ENCODE measurements around the gene DBP.

DBP gene

DNA sequence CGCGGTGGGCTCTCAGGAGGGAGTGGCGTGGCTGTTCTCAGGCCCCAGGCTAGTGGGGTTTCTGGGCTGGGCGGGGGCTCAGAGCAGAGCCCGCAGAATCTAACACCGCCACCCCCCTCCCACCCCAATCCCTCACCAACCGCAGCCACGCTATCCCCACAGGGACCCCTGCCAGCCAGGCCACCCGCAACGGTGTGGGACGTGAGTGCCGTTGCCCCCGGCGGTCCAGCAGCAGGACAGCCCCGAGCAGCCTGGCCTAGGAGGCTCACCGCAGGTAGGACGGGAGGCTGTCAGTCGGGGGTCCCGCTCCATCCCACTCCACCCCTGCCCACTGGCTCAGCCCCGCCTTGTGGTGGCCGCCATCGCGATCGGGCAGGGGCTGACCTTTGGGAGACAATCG, 35.8 kb upstream of the DBP start, which contains the start of gene NTN5:
TSS of gene NTN5 (minus strand) at position 24 of the 400 bp plus-strand sequence. CDS start 2,031 bp downstream, outside the sequence.
- Histone ChIP-seq H3K79me2 (no peaks in the 10 kb centered on the region), H3K4me3 (ENCODE audit: low read depth, low read length) (no peak within 1 kb of the TSS), H3K9me3 (ENCODE audit: control insufficient read depth, low read length) (no peaks in the 10 kb centered on the region), H3K27me3 (ENCODE audit: control insufficient read depth, insufficient read depth, low read length) (no peaks in the 10 kb centered on the region), H3K4me2 (ENCODE audit: low read length) (no peak within 1 kb of the TSS), H3K4me1 (no peaks in the 10 kb centered on the region), H2AFZ (no peak within 1 kb of the TSS), H3K27ac (no peak within 1 kb of the TSS), H3K36me3 (ENCODE audit: control insufficient read depth, insufficient read depth, low read length) (no peaks in the 10 kb centered on the region), H3K9ac (no peak within 1 kb of the TSS)
- TF ChIP-seq, protein P1, sequence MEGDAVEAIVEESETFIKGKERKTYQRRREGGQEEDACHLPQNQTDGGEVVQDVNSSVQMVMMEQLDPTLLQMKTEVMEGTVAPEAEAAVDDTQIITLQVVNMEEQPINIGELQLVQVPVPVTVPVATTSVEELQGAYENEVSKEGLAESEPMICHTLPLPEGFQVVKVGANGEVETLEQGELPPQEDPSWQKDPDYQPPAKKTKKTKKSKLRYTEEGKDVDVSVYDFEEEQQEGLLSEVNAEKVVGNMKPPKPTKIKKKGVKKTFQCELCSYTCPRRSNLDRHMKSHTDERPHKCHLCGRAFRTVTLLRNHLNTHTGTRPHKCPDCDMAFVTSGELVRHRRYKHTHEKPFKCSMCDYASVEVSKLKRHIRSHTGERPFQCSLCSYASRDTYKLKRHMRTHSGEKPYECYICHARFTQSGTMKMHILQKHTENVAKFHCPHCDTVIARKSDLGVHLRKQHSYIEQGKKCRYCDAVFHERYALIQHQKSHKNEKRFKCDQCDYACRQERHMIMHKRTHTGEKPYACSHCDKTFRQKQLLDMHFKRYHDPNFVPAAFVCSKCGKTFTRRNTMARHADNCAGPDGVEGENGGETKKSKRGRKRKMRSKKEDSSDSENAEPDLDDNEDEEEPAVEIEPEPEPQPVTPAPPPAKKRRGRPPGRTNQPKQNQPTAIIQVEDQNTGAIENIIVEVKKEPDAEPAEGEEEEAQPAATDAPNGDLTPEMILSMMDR (IDR thresholded peaks at IDR 0.05): no peak

DNA sequence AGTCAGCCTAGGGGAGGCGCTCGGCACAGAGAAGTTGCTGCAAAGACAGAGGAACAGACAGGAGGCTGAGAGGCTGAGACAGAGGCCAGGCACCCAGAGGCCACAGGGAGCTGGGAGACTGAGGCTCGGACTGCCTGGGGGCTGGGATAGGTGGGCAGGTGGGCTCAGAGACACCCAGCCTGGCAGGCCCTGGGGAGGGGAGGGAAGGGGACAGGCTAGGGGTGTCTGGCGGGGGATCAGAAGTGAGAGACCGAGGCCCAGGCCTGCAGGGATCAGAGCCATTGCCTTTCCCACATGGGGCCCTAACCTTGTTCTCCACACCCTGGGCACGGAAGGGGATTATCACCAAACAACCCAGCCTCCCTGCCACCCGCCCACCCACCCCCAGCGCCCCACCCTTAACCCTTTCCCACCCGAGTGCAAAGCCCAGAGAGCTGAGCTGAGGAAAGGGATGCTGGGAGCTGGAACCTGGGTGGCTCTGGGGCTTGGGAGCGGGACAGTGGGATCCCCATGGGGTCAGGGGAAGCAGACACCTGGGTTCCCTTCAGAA, 34.3 kb upstream of the DBP start:
- H3K79me2 ChIP-seq: no peaks in the 10 kb centered on the region
- no peak overlapping the region for H2AFZ ChIP-seq
- H3K9me3 ChIP-seq (ENCODE audit: control insufficient read depth, low read length): no peaks in the 10 kb centered on the region
- H3K4me1 ChIP-seq: no peaks in the 10 kb centered on the region
- H3K9ac ChIP-seq: no peak overlapping the region
- H3K36me3 ChIP-seq (ENCODE audit: control insufficient read depth, insufficient read depth, low read length): no peaks in the 10 kb centered on the region
- H3K27ac ChIP-seq: no peak overlapping the region
- H3K27me3 ChIP-seq (ENCODE audit: control insufficient read depth, insufficient read depth, low read length): no peaks in the 10 kb centered on the region
- H3K4me3 ChIP-seq (ENCODE audit: low read depth, low read length): no peak overlapping the region
- no peak overlapping the region for H3K4me2 ChIP-seq (ENCODE audit: low read length)
- TF ChIP-seq, protein P1 (IDR thresholded peaks at IDR 0.05): no peak

DNA sequence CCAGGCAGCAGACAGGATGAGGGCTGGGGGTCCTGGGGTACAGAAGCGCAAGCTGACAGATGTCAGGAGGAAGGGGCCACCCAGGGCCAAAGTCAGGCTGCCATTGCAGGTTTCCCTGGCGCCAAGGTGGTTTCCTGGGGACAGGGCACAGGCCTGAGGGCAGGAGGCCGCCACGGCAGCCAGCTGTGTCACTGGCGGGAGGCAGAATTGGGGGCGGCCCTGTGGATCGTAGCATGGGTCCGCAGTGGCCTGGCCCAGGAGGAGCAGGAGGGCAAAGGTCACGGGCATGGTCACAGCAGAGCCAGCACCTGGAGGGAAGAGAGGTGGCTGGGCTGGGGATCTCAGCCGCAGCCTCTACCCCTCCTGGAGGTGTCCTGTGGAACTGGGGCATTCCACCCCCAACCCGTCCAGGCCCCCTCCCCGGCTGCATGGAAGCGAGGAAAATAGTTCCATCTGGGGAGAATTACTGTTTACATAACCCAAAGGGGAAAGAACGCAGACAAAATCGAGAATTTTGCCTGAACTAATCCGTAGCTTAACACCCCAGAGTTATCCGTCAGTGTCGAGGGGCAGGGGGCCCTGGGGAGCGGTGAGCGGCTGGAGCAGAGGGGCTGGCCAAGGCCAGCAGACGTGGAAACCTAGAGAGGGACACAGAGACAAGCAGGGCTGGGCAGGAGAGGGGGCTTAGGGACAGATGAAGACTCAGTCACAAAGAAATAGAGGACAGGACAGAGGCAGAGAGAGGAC, 33.7 kb upstream of the DBP start:
- H3K4me3 ChIP-seq (ENCODE audit: low read depth, low read length): no peak overlapping the region
- no peaks in the 10 kb centered on the region for H3K4me1 ChIP-seq
- H2AFZ ChIP-seq: no peak overlapping the region
- H3K27ac ChIP-seq: no peak overlapping the region
- H3K27me3 ChIP-seq (ENCODE audit: control insufficient read depth, insufficient read depth, low read length): no peaks in the 10 kb centered on the region
- H3K36me3 ChIP-seq (ENCODE audit: control insufficient read depth, insufficient read depth, low read length): no peaks in the 10 kb centered on the region
- TF ChIP-seq, protein P1 (IDR thresholded peaks at IDR 0.05): no peak
- no peak overlapping the region for H3K4me2 ChIP-seq (ENCODE audit: low read length)
- no peaks in the 10 kb centered on the region for H3K79me2 ChIP-seq
- no peaks in the 10 kb centered on the region for H3K9me3 ChIP-seq (ENCODE audit: control insufficient read depth, low read length)
- no peak overlapping the region for H3K9ac ChIP-seq

DNA sequence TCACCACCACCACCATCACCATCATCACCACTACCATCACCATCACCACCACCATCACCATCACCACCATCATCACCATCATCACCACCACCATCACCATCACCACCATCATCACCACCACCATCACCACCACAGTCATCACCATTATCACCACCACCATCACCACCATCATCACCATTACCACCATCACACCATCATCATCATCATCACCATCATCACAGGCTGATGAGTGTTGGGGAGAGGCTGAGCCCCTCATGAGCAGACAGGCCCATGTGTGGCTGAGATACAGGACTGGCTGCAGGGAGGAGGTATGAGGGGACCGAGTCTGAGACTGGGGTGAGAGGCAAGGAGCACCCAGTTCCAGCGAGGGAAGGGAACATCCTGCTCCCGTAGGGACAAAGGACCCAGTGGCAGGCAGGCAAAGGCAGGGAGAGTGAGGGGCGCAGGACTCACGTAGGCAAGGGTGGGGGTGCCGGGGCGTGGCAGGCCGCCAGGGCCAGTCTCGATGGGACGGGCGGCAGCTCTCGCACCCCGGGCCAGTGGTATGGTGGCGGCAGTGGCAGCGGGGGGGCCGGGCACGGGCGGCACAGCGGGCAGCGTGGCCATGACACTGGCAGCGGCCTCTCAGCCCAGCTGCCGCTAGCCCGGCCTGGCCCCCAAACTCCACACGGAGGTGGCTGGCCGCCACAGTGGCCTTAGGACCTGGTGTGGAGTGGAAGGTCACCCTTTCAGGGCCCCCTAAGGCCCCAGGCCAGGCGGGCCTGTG, 32.9 kb upstream of the DBP start:
- no peaks in the 10 kb centered on the region for H3K27me3 ChIP-seq (ENCODE audit: control insufficient read depth, insufficient read depth, low read length)
- H3K4me1 ChIP-seq: no peaks in the 10 kb centered on the region
- H2AFZ ChIP-seq: no peak overlapping the region
- H3K36me3 ChIP-seq (ENCODE audit: control insufficient read depth, insufficient read depth, low read length): no peaks in the 10 kb centered on the region
- TF ChIP-seq, protein P1 (IDR thresholded peaks at IDR 0.05): no peak
- H3K9me3 ChIP-seq (ENCODE audit: control insufficient read depth, low read length): no peaks in the 10 kb centered on the region
- no peak overlapping the region for H3K9ac ChIP-seq
- no peak overlapping the region for H3K4me3 ChIP-seq (ENCODE audit: low read depth, low read length)
- H3K4me2 ChIP-seq (ENCODE audit: low read length): no peak overlapping the region
- no peaks in the 10 kb centered on the region for H3K79me2 ChIP-seq
- H3K27ac ChIP-seq: no peak overlapping the region
